GM21526 (cell line): Measurements from ENCODE around the gene CLEC18A.
"Not testable (repeated sequence)": the region's sequence is repeated elsewhere in the genome, so short reads cannot be mapped to it uniquely, and the experiment has no call there.

Experiments
- ATAC-seq: cut with Tn5 transposase; IDR thresholded peaks from one replicate; pipeline ENCODE4 v1.9.1; 2021; ENCODE audit warnings: moderate library complexity; ENCODE audit not compliant: unreplicated experiment, low FRiP score

The CLEC18A gene

DNA sequence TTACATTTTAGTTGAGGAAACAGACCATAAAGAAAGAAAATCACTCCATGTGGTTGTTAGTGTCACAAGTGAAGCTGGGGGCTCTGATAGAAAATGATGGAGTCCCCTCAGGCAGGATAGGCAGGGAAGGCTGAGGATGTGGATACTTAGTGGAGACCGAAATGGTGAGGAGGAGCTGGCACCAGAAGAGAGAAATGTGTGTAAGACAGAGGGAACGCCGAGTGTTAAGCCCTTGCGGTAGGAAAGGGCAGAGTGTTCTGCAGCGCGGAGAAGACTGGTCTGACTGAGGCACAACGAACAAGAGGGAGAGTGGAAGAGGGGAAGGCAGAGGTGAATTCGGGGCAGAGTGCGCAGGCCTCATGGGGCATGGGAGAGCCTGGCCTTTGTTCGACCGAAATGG, 61.2 kb downstream of the CLEC18A start:
- not testable (repeated sequence) for ATAC-seq

DNA sequence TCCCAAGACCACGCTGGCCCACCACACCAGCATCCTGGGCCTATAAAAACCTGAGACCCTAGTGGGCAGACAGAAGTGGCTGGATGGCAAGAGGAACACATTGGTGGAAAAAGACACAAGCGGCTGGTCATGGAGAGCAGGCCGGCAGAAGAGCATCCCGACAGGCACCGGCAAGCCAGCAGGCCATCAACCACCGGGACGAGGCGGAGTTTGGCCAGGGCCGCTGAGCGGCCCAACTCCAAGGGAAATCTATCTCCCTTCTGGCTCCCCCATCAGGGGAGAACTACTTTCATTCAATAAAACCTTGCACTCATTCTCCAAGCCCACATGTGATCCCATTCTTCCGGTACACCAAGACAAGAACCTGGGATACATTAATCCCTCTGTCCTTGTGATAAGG, 61.8 kb downstream of the CLEC18A start:
- not testable (repeated sequence) for ATAC-seq
